DMS53 (cell line): Measurements from ENCODE around the gene BBC3.
"Not testable (repeated sequence)": the region's sequence is repeated elsewhere in the genome, so short reads cannot be mapped to it uniquely, and the experiment has no call there.

ENCODE experiments used
- DNase-seq: peaks from one replicate; lab custom pipeline; 2025; lab: John Stamatoyannopoulos, UW

BBC3 gene

DNA sequence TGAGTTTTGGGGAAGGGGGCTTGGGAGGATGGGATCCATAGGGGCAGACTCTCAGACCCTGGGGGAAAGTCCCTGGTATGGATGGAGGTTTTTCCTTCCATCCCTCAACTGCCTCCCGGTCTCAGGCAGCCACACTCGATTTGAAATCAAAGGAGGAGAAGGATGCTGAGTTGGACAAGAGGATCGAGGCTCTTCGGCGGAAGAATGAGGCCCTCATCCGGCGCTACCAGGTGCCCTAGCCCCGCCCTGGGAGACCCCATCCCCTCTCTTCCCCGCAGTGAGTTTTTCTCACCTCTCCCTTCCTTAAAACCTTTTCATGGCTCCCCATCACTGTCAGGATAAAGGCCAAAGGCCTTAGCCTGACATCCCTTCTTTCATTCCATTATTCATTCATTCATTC, 27.4 kb upstream of the BBC3 start:
- DNase-seq = no peak

DNA sequence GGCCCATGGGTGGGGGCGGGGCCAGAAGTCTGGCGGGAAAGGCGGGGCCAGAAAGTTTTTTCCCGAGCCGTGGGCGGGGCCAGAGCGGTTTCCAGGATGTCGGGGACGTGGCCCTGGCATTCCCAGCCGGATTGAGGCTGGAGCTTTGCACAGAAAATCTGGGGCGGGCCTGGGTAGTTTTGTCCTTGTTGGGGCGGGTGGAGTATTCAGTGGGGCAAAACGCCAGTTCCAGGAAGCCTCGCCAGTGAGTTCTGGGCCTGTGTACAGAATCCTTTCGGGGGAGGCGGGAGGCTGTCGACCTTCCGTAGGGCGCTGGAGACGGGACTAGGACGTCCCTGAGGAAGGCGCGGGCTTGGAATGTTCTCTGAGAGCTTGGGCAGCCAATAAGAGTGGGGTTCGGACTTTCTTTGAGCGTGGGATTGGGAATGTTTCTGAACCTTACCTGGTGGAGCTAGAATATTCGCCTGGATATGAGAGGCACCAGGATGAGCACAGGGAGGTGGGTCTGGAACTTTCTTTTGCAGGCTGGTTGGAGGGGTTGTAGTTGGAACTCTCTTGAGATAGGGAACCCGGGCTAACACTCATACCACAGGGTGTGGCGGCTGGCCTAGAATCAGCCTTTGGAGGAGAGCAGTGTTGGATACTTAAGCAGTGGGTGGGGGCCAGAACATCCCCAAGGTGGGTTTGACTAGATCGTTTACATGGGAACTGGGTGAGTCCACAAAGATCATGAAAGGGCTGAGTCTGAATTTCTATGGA, 26.6 kb upstream of the BBC3 start:
- DNase-seq = no peak

DNA sequence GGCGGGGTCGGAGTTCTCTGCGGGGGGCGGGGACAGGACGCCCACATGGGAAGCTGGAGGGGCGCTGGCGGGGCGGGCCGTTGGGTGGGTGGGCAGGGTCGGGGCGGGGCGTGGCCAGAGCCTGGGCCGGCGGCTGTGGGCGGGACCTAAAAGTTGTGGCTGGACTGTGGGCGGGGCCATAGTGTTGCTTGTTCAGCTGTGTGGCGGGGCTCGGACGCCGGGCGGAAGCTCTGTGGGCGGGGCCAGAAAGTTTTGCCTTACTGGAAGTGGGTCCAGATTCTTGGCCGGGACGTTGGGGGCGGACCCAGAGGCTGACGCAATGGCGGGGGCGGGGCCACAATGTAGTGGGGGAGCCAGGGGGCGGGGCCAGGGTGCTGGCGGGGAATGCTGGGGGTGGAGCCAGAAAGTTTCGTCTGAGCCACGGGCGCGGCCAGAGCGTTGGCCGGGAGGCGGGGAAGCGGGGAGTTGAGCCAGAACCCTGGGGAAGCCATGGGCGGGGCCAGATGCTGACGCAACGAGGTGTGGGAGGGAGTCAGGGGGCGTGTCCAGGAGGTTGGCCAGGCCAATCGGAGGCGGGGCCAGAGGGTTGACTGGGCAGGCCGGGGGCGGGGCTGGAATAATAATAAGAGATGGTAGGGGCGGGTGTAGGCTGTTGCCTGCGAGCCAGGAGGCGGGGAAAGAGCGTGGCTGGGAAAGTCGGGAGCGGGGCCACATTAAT, 25.9 kb upstream of the BBC3 start:
- peak; percentile 100 for DNase-seq

DNA sequence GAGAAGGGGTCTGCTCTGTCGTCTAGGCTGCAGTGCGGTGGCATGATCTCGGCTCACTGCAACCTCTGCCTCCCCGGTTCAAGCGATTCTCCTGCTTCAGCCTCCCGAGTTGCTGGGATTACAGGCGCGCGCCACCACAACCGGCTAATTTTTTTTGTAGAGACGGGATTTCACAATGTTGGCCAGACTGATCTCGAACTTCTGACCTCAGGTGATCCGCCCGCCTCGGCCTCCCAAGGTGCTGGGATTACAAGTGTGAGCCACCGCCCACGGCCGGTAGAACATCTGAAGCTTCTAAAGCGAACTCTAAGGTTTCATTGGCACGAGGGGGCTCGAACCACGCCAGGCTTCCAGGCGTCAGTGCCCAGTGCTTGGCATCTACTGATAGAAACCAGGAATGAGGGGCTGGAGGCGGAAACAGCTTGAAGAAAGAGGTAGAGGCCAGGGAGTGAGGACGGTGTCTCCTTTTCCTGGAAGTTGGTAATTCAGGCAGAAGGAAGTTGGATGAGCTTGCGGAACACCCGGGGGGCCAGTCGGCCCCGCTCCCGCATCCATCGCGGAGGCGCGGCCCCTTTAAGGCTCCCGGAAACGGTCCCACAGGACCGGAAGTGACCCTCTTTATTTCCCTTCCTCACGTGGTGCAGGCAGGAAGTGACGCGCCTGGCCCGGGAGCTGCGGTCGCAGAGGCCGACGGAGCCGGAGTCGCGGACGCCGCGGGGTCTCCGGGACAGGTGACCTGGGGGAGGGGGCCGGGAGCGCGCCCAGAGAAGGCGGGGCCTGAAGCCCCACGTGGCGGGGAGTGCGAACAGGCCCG, 25.1 kb upstream of the BBC3 start, which contains the start of gene CCDC9:
TSS of gene CCDC9 (plus strand) at position 647 of the 814 bp plus-strand sequence. CDS start 1,876 bp downstream, outside the sequence.
- peak; percentile 99 for DNase-seq

DNA sequence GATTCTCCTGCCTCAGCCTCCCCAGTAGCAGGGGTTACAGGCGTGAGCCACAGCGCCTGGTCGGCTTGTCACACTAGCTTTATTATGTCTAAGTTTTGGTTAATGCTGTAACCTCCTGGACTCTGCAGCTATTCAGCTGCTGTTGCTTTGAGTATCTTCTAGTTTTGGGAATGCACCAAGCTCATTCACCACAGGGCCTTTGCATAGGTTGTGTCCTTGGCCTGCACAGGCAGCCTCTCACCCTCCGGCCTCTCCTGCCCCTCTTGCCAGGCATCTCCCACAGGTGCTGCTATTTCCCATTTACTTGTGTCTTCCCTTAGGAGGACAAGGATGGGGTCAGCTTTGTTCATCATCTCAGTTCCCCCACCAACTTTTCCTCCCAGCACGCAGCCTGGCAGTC, 23.0 kb upstream of the BBC3 start:
- DNase-seq = no peak

DNA sequence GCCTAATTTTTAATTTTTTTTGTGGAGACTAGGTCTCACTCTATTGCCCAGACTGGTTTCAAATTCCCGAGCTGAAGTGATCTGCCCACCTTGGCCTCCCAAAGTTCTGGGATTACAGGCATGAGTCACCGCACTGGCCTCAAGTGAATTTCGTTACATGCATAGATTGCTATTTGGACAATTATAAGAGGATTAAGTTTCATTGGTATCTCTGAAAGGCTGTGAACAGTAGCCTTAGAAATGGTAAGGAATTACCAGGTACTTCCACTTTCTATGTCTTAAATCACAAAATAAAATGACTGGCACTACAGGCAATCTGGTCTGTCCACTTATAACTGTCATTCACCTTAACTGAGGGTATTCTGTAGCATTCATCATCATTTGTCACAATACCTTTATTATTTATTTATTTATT, 22.5 kb upstream of the BBC3 start:
- DNase-seq = peak; percentile 57

DNA sequence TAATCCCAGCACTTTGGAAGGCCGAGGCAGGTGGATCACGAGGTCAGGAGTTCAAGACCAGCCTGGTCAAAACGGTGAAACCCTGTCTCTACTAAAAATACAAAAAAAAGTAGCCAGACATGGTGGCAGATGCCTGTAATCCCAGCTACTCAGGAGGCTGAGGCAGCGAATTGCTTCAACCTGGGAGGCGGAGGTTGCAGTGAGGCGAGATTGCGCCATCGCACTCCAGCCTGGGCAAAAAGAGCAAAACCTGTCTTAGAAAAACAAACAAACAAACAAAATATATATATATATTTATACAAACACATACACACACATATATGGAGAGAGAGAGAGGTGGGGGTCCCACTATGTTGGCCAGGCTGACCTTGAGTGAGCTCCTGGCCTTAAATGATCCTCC, 22.0 kb upstream of the BBC3 start:
- not testable (repeated sequence) for DNase-seq

DNA sequence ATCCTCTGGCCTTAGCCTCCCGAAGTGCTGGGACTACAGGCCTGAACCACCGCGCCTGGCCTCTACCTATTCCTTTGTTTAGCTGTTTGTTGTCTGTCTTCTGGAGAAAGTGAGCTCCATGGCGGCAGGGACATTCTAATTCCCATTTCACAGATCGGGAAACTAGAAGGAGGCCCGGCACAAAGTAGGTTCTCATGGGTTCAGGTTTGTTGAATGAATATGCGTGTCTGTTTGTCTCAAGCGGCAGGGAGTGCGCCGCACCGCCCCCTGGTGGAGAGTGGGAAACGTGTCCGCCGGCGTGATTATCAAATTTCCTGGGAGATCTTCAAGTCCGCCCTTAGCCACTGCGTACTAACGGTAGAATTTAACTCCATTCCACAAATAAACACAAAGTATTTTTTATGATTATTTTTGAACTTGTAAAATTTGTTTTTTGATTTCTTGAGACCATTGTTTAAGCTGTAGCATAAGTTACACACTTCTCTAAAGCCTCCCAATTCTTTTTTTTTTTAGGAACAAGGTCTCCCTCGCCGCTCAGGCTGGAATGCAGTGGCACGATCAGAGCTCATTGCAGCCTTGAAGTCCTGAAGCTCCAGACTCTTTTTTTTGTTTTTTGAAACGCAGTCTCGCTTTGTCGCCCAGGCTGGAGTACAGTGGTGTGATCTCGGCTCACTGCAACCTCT, 16.4 kb upstream of the BBC3 start:
- DNase-seq = peak; percentile 84

DNA sequence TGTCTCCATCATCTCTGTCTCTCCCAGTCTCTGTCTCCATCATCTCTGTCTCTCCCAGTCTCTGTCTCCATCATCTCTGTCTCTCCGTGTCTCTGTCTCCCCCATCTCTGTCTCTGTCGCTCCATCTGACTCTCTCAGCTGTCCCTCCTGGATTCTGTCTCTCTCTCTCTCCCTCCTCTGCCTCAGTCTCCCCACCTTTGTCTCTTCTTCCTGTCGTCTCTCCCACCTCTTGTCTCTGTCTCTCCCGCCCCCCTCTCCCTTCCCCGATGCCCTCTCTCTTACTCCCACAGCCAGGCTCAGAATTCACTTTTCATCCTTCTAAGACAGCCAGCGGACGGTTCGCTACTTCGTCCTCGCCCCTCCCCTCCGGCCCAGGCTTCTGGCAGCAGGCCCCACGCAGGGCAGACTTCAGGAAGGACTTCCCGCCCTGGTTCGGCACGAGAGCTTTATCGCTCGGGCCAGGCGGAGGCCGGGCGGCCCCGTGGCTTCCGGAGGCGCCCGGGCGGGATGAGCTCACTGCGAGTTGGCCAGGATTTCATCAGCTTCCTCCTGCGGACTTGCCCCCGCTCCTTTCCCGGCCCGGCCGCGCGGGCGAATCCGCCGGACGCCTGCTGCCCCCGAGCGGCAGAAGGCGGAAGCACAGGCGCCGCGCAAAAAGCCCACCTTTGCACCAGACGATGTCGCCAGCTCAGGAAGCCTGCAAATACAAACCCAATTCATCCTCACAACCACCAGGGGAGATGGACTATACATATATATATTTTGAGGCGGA, 13.0 kb upstream of the BBC3 start:
- peak; percentile 98 for DNase-seq

DNA sequence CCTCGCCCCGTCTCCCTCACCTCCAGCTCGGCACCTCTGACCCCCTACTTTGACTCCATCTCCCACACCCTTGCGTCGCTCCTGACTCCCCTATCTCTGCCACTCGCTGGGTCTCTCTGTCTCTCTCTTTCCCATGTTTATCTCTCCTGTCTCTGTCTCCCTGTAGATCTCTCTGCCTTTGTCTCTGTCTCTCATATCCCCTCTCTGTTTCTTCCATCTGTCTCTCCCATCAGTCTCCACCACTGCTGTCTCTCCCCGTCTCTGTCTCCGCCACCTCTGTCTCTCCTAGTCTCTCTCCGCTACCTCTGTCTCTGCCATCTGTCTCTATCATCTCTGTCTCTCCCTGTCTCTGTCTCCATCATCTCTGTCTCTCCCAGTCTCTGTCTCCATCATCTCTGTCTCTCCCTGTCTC, 12.4 kb upstream of the BBC3 start:
- no peak for DNase-seq

DNA sequence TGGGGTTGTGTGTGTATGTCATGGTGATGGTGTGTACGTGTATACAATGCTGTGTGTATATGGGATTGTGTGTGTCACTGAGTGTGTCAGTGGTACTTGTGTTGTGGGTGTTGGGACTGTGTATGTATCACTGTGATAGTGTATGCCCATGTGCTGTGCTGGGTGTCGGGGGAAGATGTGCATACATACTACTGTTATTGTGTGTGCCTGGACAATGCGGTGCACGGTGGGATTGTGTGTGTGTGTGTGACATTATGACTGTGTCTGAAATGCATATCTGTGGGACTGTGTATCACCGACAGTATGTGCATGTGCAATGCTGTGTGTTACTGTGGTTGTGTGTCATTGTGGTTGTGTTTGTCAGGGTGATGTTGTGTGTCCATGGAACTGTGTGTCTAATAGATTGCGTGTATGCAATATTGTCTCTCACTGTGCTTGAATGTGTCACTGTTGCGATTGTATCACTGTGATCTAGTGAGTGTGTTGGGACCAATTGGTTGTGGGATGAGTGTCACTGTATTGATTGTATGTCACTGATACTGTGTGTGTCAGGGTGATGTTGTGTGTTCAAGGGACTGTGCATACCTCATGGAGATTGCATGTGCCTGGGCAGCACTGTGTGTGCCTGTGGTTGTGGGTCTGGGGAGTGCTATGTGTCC, 11.0 kb upstream of the BBC3 start:
- DNase-seq = peak; percentile 48

DNA sequence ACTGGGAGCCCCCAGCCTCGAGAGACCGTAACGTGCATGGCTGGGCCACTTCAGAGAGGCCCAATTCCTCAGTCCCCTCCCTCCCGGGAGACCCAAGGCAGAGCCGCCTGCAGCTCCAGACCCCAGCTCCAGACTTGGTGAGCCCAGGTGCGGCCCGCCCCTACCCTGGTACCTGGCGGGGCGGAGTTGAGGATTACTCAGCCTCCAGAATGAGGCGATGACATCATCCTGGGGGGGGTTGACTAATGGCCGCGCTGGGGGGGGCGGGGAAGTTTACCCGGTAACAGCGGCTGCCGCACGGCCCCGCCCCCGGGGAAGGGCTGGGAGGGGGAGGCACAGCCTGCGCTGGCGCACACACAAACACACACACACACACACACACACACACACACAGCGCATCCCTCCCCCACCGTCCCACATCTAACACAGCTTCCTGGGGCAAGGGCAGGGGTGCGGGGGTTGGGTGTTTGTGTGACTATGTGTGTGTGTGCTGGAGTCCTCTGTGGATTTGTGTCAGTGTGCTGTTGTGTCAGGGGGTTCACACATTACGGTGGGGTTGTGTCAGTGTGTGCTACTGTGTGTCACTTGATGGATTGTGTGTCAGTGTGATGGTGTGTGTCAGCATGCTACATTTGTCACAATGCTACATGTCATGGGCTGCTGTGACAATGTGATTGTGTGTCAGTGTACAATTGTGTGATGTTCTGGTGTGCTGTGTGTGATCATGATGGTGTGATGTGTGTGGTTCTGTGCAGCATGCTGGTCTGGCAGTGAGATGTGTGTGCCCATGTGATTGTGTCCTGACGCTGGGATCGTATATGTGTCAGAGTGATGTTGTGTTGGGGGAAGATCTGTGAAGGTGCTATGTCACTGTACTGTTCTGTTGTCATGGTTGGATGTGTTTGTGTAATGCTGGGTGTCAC, 10.3 kb upstream of the BBC3 start:
- peak; percentile 99 for DNase-seq

DNA sequence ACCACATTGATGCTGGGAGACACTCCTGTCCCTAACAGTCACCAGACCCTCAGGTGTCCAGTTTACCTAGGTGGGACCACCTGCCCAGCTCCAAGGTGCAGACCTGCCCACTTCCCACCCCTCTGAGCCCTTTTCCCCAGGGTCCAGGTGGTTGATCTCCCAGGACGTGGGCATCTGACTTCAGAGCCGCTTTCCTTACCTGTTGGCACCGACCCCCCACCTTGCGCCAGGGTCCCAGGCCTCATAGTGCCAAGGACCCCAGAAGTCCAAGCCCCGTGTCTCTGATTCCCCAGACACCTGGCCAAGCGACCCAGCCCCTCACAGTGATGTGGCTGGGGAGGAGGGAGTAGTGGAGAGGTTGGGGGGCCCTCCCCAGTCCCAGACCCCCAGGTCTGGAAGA, 9.6 kb upstream of the BBC3 start:
- no peak for DNase-seq

DNA sequence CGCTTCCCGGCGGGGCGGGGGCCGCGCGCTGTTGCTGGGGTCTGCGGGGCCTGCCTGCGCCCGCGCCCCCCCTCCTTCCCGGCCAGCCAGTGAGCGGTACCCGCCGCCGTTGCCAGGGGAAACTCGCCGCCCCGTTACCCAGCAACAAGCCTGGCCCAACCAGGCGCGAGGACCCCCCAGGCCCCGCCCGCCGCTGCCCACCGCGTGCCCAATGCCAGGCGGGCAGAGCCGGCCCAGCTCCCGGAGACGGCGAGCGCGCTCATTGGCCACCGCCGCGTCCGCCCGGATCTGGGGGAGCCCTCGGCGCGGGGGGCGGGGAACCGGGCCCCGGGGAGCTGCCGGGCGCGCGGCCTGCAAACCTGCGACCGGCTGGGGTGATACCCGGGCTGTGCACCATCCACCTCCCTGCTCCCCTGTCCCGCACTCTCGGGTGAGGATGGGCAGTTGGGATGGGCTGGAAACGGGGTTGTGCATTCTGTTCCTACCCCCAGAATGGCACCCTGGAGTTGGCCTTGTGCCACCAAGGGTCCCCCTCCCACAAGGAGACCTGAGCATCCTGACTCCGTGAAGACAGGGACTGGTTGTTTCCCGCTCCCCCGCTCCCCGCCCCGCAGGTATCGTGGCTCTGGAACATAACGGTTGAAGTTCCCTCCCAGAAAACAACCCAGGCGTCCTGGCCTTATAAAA, 8.8 kb upstream of the BBC3 start:
- peak; percentile 83 for DNase-seq

DNA sequence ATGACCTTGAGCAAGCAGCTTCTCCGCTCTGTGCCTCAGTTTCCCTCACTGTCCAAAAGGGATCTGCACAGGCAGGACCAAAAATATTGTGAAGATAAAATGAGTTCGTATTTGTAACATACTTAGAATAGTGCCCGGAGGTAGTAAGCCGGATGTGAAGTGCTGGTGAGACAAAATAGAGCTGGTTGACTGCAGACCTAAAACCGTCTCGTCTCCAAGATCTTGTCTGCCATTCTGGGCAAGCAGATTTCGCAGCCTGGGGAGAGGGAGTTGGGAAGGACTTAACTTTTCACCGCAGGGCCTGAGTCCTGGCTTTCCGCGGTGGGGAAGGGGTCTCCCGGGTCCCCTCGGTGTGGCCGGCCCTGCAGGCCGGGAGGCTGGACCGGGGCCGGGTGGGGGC, 8.2 kb upstream of the BBC3 start:
- DNase-seq = peak; percentile 58

DNA sequence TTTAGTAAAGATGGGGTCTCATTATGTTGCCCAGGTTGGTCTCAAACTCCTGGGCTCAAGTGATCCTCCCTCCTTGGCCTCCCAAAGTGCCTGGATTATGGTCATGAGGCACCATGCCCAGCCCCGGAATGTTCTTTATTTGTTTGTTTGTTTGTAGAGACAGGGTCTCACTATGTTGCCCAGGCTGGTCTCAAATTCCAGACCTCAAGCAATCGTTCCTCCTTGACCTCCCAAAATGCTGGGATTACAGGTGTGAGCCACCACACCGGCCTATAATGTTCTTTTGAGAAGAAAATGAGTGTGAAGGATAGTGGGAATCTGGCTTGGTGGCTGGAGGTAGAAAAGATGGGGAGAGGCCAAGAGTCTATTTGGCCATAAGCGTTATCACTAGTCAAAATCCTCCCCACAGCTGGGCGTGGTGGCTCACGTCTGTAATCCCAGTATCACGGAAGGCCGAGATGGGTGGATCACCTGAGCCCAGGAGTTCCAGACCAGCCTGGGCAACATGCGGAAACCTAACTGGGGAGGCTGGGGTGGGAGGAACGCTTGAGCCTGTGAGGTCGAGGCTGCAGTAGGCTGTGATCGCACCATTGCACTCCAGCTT, 5.2 kb upstream of the BBC3 start:
- no peak for DNase-seq

DNA sequence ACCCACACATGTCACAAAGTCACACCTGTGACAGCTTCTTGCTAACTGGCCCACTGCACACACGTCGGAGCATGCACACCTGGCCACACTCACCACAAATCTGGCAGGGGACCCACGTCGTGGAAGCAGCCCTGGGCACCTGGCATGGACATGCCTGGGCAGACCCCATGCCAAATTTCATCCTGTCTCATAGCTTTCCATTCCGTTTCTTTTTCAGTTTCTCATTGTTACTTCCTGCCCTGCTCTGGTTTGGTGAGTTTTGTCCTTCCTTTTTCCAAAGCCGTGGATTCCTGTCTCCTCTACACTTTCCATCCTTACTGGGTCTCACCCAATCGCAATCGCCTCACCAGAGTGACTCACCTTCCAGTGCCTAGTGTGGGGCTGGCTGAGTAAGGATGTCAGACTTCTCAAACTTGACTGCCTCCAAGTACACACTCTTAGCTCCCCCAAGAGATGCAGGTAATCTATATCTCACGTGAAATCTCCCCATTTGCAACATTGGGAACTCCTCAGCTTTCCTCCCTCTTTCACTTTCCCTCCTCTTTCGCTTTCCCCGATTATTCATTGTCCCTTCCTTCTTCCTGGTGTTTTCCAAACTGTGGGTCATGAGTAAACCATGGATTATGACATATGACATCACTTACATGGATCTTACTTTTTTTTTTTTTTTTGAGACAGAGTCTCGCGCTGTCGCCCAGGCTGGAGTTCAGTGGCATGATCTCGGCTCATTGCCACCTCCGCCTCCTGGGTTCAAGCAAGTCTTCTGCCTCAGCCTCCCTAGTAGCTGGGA, 1.6 kb upstream of the BBC3 start:
- peak; percentile 76 for DNase-seq
